GM12878 (cell line): ENCODE data around the gene CD79A. TPM values are rescaled to one million over a fixed set of nuclear protein-coding genes. Genes with fewer than 3 reads are reported as not detected.
A peak's percentile ranks its signal among the peaks of the same experiment; 100 is the strongest.

Source experiments
- ASH2L ChIP-seq: fragments of 300-600, 200-600 bp; sonication (generic); IDR thresholded peaks from 2 replicates; pipeline ENCODE4 v1.6.1; 2017; ENCODE audit warnings: low read depth, mild to moderate bottlenecking, borderline replicate concordance
- CBX3 ChIP-seq: fragments of 200-600 bp; sonication (generic); IDR thresholded peaks from 2 replicates; pipeline ENCODE4 v1.6.1; 2016; ENCODE audit warnings: low read depth, borderline replicate concordance
- CHD4 ChIP-seq: fragments of 200-600 bp; sonication (generic); IDR thresholded peaks from 2 replicates; pipeline ENCODE4 v1.6.1; 2016; ENCODE audit warnings: mild to moderate bottlenecking
- CUX1 ChIP-seq: IDR thresholded peaks from 2 replicates; pipeline ENCODE4 v1.6.1; 2012; ENCODE audit warnings: improper control_type of control experiment, low read depth, low read length; ENCODE audit not compliant: insufficient replicate concordance
- KAT2A ChIP-seq: conservative IDR thresholded peaks from 2 replicates; pipeline ENCODE4 v1.6.1; 2011; ENCODE audit warnings: low read depth, low read length; ENCODE audit not compliant: control insufficient read depth
- MYB ChIP-seq: fragments of 150-350 bp; IDR thresholded peaks from 2 replicates; pipeline ENCODE4 v1.6.1; 2014; ENCODE audit warnings: mild to moderate bottlenecking, low read depth, low read length, borderline replicate concordance
- MYC ChIP-seq: IDR thresholded peaks from 2 replicates; pipeline ENCODE4 v1.6.1; 2011; ENCODE audit warnings: mild to moderate bottlenecking, low read length, moderate library complexity, inconsistent platforms; ENCODE audit not compliant: insufficient read depth, insufficient replicate concordance, insufficient read length, severe bottlenecking
- NR2F1 ChIP-seq: fragments of 450-650 bp; conservative IDR thresholded peaks from 2 replicates; pipeline ENCODE4 v1.6.1; 2017; ENCODE audit warnings: mild to moderate bottlenecking
- POU2F2 ChIP-seq: IDR thresholded peaks from 3 replicates; pipeline ENCODE4 v1.6.1; 2011; ENCODE audit warnings: low read depth, mild to moderate bottlenecking, low read length, borderline replicate concordance
- SREBF1 ChIP-seq: IDR thresholded peaks from 2 replicates; pipeline ENCODE4 v1.6.1; 2012; ENCODE audit warnings: mild to moderate bottlenecking, low read length
- polyA plus RNA-seq, 11 experiments: library from polyadenylated mRNA; depleted of rRNA in 4 of 11; unstranded in 6 of 11; stranded (reverse) in 5 of 11; fragments of >200 nt; fragmentation: Nextera tagmentation in 4 of 11; fragmentation: Illumina TruSeq in 1 of 11; extraction: Ambion mirVana in 4 of 11; extraction: Trizol in 1 of 11; gene quantifications; 1 replicate in 1 of 11; 2 replicates in 10 of 11; pipeline versions ENCODE4 v1.2.1 to v1.2.3, GENCODE V29; 2011 to 2016; ENCODE audit warnings: inconsistent platforms in 2 of 11, missing spikeins in 2 of 11, low read depth in 1 of 11
- total RNA-seq, 4 experiments: library from RNA; depleted of rRNA in 3 of 4; stranded (reverse); fragments of >200 nt in 3 of 4; fragmentation: Illumina TruSeq in 1 of 4; extraction: Trizol in 1 of 4; gene quantifications; 2 replicates each; pipeline versions ENCODE4 v1.2.1 to v1.2.3, GENCODE V29; 2013 to 2021
- TF ChIP-seq, protein P1 (sequence below): fragments of 450-650 bp; IDR thresholded peaks from 2 replicates; pipeline ENCODE4 v1.6.1; 2016; ENCODE audit warnings: mild to moderate bottlenecking, moderate library complexity, borderline replicate concordance
- TF ChIP-seq, protein P2 (sequence below): fragments of 150-350 bp; IDR thresholded peaks from 2 replicates; pipeline ENCODE4 v1.6.1; 2016; ENCODE audit warnings: low read depth, low read length
- TF ChIP-seq, protein P3 (sequence below): IDR thresholded peaks from 2 replicates; pipeline ENCODE4 v1.6.1; 2012; ENCODE audit warnings: low read length, inconsistent platforms

The CD79A gene
- total and polyA plus RNA-seq, 10 of the 15 experiments (the other 5 are each of a cell fraction or from before 2014, with no cell fraction given): 38.8 to 414 (median 282) TPM

DNA sequence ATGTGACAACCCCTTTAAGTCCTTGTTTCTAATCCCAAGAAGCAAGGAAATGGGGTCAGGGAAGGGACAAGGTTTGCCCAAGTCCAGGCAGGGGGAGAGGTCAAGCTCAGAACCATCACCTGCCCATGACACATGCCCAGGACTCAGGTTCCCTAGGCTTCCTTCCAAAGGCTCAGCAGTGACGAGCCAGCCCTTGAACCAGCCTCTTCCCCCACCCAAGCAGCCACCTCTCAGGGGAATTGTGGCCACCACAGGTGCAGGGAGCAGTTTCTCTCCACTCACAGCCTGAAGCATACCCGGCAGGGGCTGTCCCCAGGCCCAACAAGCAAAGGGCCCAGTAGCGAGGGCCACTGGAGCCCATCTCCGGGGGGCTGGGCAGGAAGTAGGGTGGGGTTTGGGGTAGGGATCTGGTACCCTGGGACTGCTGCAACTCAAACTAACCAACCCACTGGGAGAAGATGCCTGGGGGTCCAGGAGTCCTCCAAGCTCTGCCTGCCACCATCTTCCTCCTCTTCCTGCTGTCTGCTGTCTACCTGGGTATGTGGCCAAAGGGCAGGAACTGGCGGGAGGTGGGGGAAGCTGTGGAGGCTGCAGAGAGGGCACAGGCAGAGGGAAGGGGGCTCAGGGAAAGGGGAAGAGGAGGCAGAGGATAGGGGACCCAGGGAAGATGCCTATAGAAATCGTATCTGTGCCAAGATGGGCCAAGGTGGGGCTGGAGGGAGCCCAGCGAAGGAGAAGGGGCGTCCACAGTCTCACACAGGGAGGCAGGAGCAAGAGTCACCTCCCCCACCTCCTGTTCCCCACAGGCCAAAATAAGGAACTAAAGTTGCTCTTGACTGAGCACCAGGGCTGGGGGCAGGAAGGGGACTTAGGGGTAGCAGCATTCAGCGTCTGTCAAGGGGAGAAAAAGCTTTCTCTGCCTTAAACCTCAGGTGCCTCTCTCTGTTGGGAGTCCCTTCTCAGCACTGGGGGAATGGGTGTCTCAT is at the start of gene CD79A (continued):
- TF ChIP-seq CUX1 (no peak), KAT2A (no peak), POU2F2 (peak; percentile 72; the same call in 2 of the 3 replicates), CBX3 (no peak), NR2F1 (peak; percentile 87), MYB (peak; percentile 72), MYC (no peak), CHD4 (no peak), SREBF1 (no peak), ASH2L (no peak)
- TF ChIP-seq, protein P1, sequence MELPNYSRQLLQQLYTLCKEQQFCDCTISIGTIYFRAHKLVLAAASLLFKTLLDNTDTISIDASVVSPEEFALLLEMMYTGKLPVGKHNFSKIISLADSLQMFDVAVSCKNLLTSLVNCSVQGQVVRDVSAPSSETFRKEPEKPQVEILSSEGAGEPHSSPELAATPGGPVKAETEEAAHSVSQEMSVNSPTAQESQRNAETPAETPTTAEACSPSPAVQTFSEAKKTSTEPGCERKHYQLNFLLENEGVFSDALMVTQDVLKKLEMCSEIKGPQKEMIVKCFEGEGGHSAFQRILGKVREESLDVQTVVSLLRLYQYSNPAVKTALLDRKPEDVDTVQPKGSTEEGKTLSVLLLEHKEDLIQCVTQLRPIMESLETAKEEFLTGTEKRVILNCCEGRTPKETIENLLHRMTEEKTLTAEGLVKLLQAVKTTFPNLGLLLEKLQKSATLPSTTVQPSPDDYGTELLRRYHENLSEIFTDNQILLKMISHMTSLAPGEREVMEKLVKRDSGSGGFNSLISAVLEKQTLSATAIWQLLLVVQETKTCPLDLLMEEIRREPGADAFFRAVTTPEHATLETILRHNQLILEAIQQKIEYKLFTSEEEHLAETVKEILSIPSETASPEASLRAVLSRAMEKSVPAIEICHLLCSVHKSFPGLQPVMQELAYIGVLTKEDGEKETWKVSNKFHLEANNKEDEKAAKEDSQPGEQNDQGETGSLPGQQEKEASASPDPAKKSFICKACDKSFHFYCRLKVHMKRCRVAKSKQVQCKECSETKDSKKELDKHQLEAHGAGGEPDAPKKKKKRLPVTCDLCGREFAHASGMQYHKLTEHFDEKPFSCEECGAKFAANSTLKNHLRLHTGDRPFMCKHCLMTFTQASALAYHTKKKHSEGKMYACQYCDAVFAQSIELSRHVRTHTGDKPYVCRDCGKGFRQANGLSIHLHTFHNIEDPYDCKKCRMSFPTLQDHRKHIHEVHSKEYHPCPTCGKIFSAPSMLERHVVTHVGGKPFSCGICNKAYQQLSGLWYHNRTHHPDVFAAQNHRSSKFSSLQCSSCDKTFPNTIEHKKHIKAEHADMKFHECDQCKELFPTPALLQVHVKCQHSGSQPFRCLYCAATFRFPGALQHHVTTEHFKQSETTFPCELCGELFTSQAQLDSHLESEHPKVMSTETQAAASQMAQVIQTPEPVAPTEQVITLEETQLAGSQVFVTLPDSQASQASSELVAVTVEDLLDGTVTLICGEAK: peak; percentile 39; the same call in 1 of the 2 replicates
- TF ChIP-seq, protein P2, sequence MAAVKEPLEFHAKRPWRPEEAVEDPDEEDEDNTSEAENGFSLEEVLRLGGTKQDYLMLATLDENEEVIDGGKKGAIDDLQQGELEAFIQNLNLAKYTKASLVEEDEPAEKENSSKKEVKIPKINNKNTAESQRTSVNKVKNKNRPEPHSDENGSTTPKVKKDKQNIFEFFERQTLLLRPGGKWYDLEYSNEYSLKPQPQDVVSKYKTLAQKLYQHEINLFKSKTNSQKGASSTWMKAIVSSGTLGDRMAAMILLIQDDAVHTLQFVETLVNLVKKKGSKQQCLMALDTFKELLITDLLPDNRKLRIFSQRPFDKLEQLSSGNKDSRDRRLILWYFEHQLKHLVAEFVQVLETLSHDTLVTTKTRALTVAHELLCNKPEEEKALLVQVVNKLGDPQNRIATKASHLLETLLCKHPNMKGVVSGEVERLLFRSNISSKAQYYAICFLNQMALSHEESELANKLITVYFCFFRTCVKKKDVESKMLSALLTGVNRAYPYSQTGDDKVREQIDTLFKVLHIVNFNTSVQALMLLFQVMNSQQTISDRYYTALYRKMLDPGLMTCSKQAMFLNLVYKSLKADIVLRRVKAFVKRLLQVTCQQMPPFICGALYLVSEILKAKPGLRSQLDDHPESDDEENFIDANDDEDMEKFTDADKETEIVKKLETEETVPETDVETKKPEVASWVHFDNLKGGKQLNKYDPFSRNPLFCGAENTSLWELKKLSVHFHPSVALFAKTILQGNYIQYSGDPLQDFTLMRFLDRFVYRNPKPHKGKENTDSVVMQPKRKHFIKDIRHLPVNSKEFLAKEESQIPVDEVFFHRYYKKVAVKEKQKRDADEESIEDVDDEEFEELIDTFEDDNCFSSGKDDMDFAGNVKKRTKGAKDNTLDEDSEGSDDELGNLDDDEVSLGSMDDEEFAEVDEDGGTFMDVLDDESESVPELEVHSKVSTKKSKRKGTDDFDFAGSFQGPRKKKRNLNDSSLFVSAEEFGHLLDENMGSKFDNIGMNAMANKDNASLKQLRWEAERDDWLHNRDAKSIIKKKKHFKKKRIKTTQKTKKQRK: no peak
- TF ChIP-seq, protein P3, sequence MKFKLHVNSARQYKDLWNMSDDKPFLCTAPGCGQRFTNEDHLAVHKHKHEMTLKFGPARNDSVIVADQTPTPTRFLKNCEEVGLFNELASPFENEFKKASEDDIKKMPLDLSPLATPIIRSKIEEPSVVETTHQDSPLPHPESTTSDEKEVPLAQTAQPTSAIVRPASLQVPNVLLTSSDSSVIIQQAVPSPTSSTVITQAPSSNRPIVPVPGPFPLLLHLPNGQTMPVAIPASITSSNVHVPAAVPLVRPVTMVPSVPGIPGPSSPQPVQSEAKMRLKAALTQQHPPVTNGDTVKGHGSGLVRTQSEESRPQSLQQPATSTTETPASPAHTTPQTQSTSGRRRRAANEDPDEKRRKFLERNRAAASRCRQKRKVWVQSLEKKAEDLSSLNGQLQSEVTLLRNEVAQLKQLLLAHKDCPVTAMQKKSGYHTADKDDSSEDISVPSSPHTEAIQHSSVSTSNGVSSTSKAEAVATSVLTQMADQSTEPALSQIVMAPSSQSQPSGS: no peak; the same call in 1 of the 2 replicates
